Activated T-cell treated with anti-CD3 and anti-CD28 coated beads, Interleukin-2, amount 50 U/mL, for 72 hours (primary cell): Measurements from ENCODE around the gene LASP1NB.
"Not testable (repeated sequence)": the region's sequence is repeated elsewhere in the genome, so short reads cannot be mapped to it uniquely, and the experiment has no call there.

Experiments used
- ATAC-seq, 2 donors: fragments of 150-1000 bp; cut with Tn5 transposase; replicated peaks in 1 of 2; 2 replicates each; pipeline ENCODE4 v1.10.0; 2021; ENCODE audit warnings: moderate library complexity in 2 of 2, mild to moderate bottlenecking in 1 of 2
- DNase-seq, 2 donors: peaks; one replicate each; pipeline ENCODE4 v3.0.0; 2021 to 2022; ENCODE audit warnings: mixed read lengths in 1 of 2
- H3K27ac Mint-ChIP-seq: one replicate; pipeline ENCODE4 v1.8.0; 2022; ENCODE audit warnings: mild to moderate bottlenecking, moderate library complexity, mixed read lengths
- H3K27me3 Mint-ChIP-seq: one replicate; pipeline ENCODE4 v1.8.0; 2022; ENCODE audit warnings: low read depth, mixed read lengths
- H3K36me3 Mint-ChIP-seq, 2 donors: one replicate each; pipeline ENCODE4 v1.8.0; 2022; ENCODE audit warnings: mixed read lengths in 2 of 2, mild to moderate bottlenecking in 1 of 2; ENCODE audit not compliant: insufficient read depth in 2 of 2
- H3K4me1 Mint-ChIP-seq: one replicate; pipeline ENCODE4 v1.8.0; 2022; ENCODE audit warnings: low read depth, mixed read lengths
- H3K4me3 Mint-ChIP-seq, 2 donors: one replicate each; pipeline ENCODE4 v1.8.0; 2022; ENCODE audit warnings: mild to moderate bottlenecking in 2 of 2, mixed read lengths in 2 of 2, moderate library complexity in 2 of 2
- H3K9me3 Mint-ChIP-seq, 2 donors: one replicate each; pipeline ENCODE4 v1.8.0; 2022; ENCODE audit warnings: mixed read lengths in 2 of 2

The LASP1NB gene

DNA sequence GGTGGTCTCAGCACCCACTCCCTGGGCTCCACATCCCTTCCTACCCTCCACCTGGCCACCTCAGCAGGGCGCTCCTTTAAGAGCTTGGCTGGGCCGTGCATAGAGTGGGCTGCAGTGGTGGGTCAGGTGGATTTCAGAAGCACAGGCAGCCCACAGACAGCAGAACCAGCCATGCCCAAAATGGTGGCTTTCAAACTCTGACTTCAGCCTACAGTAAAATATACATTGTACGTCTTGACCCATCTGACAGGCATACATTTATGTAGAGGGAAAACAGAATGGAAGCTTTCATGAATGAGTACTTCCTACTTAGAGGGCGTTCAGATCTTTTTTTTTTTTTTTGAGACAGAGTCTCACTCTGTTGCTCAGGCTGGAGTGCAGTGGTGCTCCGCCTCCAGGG is 26.0 kb upstream of the LASP1NB start:
- Mint-ChIP-seq H3K27me3 (no peaks in the 10 kb centered on the region), H3K27ac (peak overlapping the region; percentile 71), H3K4me3 (peak overlapping the region; percentile 69 to 79), H3K36me3 (peaks cover 7 to 32% of the 10 kb centered on the region in 2 donors), H3K4me1 (peaks cover 51% of the 10 kb centered on the region), H3K9me3 (peaks cover 0 to 1% of the 10 kb centered on the region in 2 donors)
- no peak for DNase-seq
- no peak for ATAC-seq

DNA sequence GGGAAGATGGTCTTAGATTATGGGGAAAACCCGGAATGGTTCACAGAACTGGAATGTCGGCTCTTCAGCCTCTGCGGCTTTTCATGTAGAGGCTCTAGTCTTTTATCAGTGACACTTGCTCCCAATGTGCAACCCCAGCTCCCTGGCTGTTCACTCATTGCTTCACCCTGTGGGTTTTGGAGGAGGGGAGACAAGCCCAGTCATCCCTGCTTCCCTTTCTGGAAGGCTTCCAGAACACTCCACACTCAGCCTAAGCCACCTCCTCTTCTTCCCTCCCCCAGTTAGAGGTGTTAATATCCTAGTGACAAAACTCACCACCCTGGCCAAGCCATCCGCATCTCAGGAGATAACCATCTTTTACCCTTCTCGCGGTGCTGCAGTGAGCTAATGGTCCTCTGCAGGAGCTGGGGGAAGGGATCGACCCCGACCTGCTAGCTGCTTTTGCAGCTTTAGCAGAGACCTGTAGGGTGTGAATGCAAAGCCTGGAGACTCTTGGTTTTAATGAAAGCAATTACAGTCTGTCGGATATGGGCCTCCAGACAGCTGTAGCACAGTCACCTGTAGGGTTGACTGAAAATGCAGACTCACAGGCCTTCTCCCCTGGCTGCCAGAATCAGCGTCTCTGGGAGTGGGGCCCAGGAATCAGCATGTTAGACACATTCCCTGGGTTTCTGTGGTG is 24.3 kb upstream of the LASP1NB start:
- Mint-ChIP-seq H3K9me3 (peaks cover 0 to 1% of the 10 kb centered on the region in 2 donors), H3K4me1 (peaks cover 60% of the 10 kb centered on the region), H3K36me3 (peaks cover 10 to 35% of the 10 kb centered on the region in 2 donors), H3K4me3 (peak overlapping the region; percentile 37 to 41), H3K27me3 (no peaks in the 10 kb centered on the region), H3K27ac (peak overlapping the region; percentile 69)
- DNase-seq = no peak
- no peak for ATAC-seq

DNA sequence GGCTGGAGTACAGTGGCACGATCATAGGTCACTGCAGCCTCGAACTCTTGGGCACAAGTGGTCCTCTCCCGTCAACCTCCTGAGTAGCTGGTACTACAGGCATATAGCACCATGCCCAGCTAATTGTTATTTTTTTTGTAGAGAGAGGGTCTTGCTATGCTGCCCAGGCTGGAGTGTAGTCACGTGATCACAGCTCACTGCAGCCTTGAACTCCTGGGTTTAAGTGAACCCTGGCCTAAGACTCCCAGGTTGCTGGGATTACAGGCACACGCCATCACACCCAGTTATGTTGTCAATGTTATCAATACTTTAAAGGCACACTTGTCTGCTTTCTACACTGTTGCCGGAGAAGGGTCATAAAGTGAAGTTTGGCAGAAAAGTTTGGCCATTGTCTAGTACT is 22.0 kb upstream of the LASP1NB start:
- Mint-ChIP-seq H3K9me3 (no peaks in the 10 kb centered on the region), H3K27me3 (no peaks in the 10 kb centered on the region), H3K4me1 (peaks cover 56% of the 10 kb centered on the region), H3K27ac (no peak overlapping the region), H3K4me3 (no peak overlapping the region), H3K36me3 (peaks cover 3 to 24% of the 10 kb centered on the region in 2 donors)
- no peak for ATAC-seq
- DNase-seq = no peak

DNA sequence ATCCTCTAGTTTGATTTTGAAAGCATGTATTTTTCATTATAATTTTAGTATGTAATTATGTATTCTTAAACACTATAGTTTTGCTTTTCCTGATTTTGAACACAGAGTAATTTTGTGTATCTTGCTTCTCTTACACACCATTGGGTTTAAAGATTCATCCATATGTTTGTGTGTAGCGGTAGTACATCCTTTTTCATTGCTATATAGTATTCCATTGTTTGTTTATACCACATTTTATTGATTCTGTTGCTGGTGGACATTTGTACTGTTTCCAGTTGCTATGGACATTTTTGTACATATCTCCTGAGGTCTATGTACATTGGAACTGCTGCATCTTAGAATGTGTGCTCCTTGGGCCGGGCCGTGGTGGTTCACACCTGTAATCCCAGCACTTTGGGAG is 20.5 kb upstream of the LASP1NB start:
- H3K36me3 Mint-ChIP-seq = peaks cover 3 to 17% of the 10 kb centered on the region in 2 donors
- H3K27ac Mint-ChIP-seq = no peak overlapping the region
- H3K4me1 Mint-ChIP-seq = peaks cover 42% of the 10 kb centered on the region
- no peaks in the 10 kb centered on the region for H3K27me3 Mint-ChIP-seq
- DNase-seq (no peak), ATAC-seq (no peak)
- no peaks in the 10 kb centered on the region for H3K9me3 Mint-ChIP-seq
- H3K4me3 Mint-ChIP-seq = no peak overlapping the region

DNA sequence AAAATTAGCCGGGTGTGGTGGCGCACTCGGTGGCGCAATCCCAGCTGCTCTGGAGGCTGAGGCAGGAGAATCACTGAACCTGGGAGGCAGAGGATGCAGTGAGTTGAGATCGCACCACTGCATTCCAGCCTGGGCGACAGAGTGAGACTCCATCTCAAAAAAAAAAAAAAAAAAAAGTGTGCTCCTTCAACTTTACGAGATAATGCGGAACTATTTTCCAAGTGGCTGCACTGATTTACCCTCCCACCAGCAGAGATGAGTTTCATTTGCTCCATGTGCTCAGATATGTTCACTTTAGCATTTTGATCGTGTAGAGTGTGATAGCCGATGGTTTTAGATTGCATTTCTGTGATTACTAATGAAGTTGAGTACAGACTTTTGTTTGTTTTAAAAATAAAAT is 20.0 kb upstream of the LASP1NB start:
- DNase-seq = no peak
- Mint-ChIP-seq H3K36me3 (peaks cover 3 to 17% of the 10 kb centered on the region in 2 donors), H3K4me1 (peaks cover 40% of the 10 kb centered on the region), H3K9me3 (no peaks in the 10 kb centered on the region), H3K4me3 (no peak overlapping the region), H3K27me3 (no peaks in the 10 kb centered on the region), H3K27ac (peak overlapping the region; percentile 80)
- no peak for ATAC-seq

DNA sequence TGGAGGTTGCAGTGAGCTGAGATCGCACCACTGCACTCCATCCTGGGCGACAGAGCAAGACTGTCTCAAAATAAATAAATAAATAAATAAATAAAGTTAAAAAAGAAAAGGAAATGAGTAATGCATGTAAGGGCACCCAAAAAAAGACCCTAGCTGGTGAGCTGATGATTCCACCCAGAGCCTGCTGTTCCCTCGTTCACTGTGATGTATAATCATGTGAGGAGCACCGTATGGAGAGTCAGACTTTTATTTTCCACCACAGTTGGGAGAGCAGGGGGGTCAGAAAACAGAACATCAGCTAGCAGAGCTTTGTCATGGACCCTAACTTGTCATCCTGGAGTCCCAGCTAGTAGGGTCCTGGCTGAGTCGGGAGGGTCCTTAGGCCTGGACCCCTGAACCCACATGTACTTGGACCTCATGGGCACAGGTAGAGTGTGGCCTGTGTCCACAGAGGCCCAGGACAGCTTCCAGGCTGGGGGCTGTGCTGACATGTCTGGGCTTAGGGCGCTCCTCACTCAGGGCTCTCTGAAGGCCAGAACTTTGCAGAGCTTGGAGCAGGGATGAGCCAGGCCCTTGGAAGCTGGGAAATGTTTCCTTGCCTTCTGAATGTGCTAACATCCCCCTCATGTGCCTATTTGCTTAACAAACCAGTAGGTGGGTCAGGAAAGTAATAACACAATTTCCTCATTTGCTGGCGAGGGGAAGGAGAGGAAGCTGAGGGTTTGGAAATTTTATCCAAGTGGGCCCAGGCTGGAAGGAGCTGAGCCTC is 18.8 kb upstream of the LASP1NB start:
- H3K36me3 Mint-ChIP-seq = peaks cover 3 to 14% of the 10 kb centered on the region in 2 donors
- ATAC-seq (no peak), DNase-seq (no peak)
- H3K27ac Mint-ChIP-seq = no peak overlapping the region
- H3K27me3 Mint-ChIP-seq = no peaks in the 10 kb centered on the region
- no peaks in the 10 kb centered on the region for H3K9me3 Mint-ChIP-seq
- H3K4me3 Mint-ChIP-seq = no peak overlapping the region
- H3K4me1 Mint-ChIP-seq = peaks cover 30% of the 10 kb centered on the region

DNA sequence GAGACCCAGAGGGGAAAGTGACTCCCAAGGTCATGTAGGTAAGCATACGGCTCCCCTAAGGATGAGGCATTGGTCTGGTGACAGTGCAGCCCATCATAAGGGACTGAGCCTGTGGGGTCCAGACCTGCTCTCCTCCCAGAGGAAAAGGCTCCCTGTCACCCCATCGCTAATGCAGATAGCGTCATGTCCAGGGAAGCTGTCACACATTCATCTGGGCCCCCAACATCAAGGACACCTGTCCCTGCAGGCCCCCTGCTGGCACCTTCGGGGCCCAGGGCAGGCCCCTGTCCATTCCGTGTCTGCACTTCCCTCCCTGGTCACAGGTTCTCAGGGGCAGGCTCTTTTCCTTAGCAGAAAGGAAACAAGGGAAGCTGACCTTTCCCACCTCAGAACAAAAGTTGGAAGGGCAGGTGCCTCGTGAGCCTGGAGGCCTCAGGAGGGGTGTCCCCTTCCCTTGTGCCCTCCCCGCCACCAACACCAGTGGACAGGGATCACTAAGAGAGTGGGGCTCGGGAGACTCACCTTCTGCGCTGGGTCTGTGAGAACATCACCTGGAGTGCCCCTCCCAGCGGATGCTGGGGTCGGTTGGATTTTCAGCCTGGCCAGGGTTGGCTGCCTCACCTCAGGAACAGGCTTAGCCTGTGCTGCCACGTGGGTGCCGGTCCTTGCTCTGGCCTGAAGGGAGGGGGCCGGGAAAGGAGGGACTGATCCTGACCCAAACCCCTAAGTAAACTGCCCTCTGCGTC is 17.3 kb upstream of the LASP1NB start:
- H3K27ac Mint-ChIP-seq = no peak overlapping the region
- no peaks in the 10 kb centered on the region for H3K27me3 Mint-ChIP-seq
- DNase-seq (no peak), ATAC-seq (peak in 1 of 2 donors; percentile 11)
- peaks cover 3 to 12% of the 10 kb centered on the region in 2 donors for H3K36me3 Mint-ChIP-seq
- no peak overlapping the region for H3K4me3 Mint-ChIP-seq
- no peaks in the 10 kb centered on the region for H3K9me3 Mint-ChIP-seq
- H3K4me1 Mint-ChIP-seq = peaks cover 27% of the 10 kb centered on the region

DNA sequence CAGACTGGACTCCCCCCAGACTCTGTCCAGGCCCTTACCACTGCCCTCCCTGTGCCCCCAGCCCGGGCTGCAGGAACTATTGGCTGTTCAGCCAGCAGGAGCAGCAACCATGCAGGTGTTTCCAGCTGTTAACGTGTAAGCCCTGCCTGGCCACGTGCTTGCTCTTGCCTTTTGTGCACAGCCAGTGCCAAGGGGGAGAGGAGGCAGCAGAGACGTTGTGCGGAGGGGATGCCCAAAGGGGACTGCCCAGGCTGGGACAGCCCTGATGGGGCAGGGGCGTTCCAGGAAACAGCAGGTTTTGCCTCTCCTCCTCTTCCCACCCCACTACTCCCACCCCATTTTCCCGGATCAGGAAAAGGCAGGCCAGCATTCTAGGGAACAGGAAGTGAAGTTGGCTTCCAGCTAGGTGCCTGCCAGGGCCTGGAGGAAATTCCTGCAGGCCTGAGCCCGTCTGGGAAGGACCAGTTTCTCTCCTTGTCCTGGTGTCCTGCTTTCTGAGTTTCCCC is 16.7 kb upstream of the LASP1NB start:
- no peak overlapping the region for H3K4me3 Mint-ChIP-seq
- H3K27me3 Mint-ChIP-seq = no peaks in the 10 kb centered on the region
- no peaks in the 10 kb centered on the region for H3K9me3 Mint-ChIP-seq
- peaks cover 22% of the 10 kb centered on the region for H3K4me1 Mint-ChIP-seq
- no peak overlapping the region for H3K27ac Mint-ChIP-seq
- no peak for DNase-seq
- ATAC-seq = peak in 1 of 2 donors; percentile 20
- peaks cover 3 to 9% of the 10 kb centered on the region in 2 donors for H3K36me3 Mint-ChIP-seq

DNA sequence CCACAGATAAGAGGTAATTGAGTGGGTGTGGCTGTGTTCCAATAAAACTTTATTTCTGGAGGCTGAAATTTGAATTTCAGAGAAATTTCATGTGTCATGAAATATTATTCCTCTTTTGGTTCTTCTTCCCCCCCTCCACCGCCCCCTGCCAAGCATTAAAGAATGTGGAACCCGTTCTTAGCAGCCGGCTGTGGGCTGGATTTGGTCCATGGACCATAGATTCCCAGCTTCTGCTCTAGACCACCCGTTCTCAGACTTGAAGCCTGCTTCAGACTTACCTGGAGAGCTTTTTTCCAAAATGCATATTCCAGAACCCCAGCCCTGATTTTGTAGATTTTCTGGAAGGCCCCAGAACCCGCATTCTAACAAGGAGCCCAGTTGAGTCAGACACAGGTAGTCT is 15.1 kb upstream of the LASP1NB start:
- H3K27ac Mint-ChIP-seq = no peak overlapping the region
- no peaks in the 10 kb centered on the region for H3K27me3 Mint-ChIP-seq
- DNase-seq (no peak), ATAC-seq (no peak)
- H3K4me3 Mint-ChIP-seq = no peak overlapping the region
- no peaks in the 10 kb centered on the region for H3K9me3 Mint-ChIP-seq
- peaks cover 0 to 3% of the 10 kb centered on the region in 2 donors for H3K36me3 Mint-ChIP-seq
- peaks cover 20% of the 10 kb centered on the region for H3K4me1 Mint-ChIP-seq

DNA sequence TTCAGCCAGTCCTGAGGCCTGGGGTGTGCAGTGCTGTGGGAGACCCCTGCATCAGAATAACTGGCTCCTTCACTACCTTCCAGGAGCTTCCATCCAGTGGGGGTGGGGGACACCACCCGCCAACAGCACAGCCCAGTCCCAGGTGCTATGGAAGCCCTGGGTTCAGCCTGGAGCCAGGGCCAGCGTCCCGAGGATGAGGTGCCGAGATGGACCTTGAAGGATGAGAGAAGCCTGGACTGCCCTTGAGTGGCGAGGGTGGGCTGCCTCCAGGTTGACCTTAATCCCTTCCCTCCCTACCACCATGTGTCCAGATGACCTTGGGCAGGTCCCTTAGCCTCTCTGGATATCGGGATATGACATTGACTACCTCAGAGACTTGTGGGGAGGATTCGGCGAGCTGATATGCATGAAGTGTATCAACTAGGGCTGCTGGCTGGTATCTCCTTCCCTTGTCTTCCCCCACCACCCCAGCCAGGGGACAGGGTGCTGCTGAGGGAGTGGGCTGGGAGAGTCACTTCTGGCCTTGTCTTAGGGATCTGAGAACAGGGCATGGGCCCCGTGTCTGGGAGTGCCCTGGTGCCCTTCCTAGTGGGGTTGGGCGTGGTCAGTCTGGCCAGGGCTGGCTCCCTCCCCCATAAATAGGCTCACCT is 14.2 kb upstream of the LASP1NB start:
- H3K27ac Mint-ChIP-seq = no peak overlapping the region
- no peaks in the 10 kb centered on the region for H3K9me3 Mint-ChIP-seq
- H3K36me3 Mint-ChIP-seq = peaks cover 0 to 7% of the 10 kb centered on the region in 2 donors
- peaks cover 11% of the 10 kb centered on the region for H3K4me1 Mint-ChIP-seq
- H3K27me3 Mint-ChIP-seq = no peaks in the 10 kb centered on the region
- no peak for ATAC-seq
- H3K4me3 Mint-ChIP-seq = no peak overlapping the region
- DNase-seq = no peak

DNA sequence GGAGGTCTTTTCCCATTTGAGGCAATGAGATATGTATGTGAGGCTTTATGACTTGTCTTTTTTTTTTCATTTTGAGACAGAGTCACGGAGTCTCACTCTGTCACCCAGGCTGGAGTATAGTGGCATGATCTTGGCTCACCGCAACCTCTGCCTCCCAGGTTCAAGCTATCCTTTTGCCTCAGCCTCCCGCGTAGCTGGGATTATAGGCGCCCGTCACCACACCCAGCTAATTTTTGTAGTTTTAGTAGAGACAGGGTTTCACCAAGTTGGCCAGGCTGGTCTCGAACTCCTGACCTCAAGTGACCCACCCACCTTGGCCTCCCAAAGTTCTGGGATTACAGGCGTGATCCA is 13.7 kb upstream of the LASP1NB start:
- peaks cover 10% of the 10 kb centered on the region for H3K4me1 Mint-ChIP-seq
- not testable (repeated sequence) for ATAC-seq, H3K4me3 Mint-ChIP-seq, H3K9me3 Mint-ChIP-seq, DNase-seq, H3K36me3 Mint-ChIP-seq, H3K27ac Mint-ChIP-seq, H3K27me3 Mint-ChIP-seq

DNA sequence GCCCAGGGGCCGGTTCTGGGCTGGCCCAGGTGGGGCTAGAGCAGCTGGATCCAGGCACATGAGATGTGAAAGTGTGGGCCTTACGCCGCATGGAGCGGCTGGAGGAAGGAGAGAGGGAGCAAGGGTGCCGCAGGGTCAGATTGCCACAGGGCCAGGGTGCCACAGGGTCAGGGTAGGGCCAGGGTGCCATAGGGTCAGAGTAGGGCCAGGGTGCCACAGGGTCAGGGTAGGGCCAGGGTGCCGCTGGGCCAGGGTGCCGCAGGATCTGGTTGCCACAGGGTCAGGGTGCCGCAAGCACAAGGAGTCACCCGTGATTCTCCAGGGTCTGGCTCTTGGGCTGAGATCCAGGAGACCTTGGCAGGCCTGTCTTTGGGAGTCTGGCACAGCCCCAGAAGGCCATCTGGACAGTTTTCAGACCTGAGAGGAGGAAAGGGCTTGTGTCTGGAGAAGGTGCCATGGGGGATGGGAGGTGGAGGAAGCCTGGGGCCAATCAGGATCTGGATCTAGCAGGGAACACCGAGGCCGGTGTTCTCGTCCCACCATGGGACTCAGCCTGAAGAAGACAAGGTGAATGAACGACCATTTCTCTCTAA is 13.1 kb upstream of the LASP1NB start:
- no peak overlapping the region for H3K4me3 Mint-ChIP-seq
- no peak for ATAC-seq
- no peaks in the 10 kb centered on the region for H3K27me3 Mint-ChIP-seq
- no peak for DNase-seq
- H3K4me1 Mint-ChIP-seq = peaks cover 7% of the 10 kb centered on the region
- peaks cover 0 to 7% of the 10 kb centered on the region in 2 donors for H3K36me3 Mint-ChIP-seq
- no peak overlapping the region for H3K27ac Mint-ChIP-seq
- no peaks in the 10 kb centered on the region for H3K9me3 Mint-ChIP-seq
